PC-9 (cell line): ENCODE data around the gene SLC1A7. TPM values are rescaled to one million over a fixed set of nuclear protein-coding genes. Genes with fewer than 3 reads are reported as not detected.
A peak's percentile ranks its signal among the peaks of the same experiment; 100 is the strongest.

ENCODE experiments used
- BruUV-seq: library from RNA; stranded (reverse); fragments of 400-500 nt; replicated peaks from 2 replicates; lab custom pipeline; 2021; lab: Mats Ljungman, UMichigan
- CTCF ChIA-PET: fragments of 300-600 bp; sonication (Branson Sonifier 250); formaldehyde crosslinking; loops from one replicate; lab custom pipeline; 2022; ENCODE audit warnings: antibody characterized with exemption; lab: Charles Lee
- POLR2A ChIA-PET: fragments of 300-600 bp; sonication (Branson Sonifier 250); formaldehyde crosslinking; loops from one replicate; lab custom pipeline; 2022; ENCODE audit warnings: antibody characterized with exemption; ENCODE audit not compliant: unreplicated experiment; lab: Charles Lee
- DNase-seq, 2 experiments: peaks; one replicate each; pipeline versions ENCODE4 v3.0.0 to v3.0.0-alpha.2; 2015 to 2022; ENCODE audit warnings: mixed read lengths in 1 of 2
- H2AFZ ChIP-seq: fragments of 200-600 bp; sonication (generic); 2 replicates; pipeline ENCODE4 v1.8.1; 2017; ENCODE audit warnings: antibody characterized with exemption
- H3F3A ChIP-seq: fragments of 200-600 bp; sonication (generic); 2 replicates; pipeline ENCODE4 v1.8.1; 2017; ENCODE audit warnings: antibody characterized with exemption, mild to moderate bottlenecking, low read depth; ENCODE audit not compliant: insufficient read depth
- H3K27ac ChIP-seq: fragments of 200-600 bp; sonication (generic); 2 replicates; pipeline ENCODE4 v1.6.1; 2016; ENCODE audit warnings: mixed run types
- H3K27me3 ChIP-seq: fragments of 200-600 bp; sonication (generic); 2 replicates; pipeline ENCODE4 v1.6.1; 2016; ENCODE audit warnings: low read depth, mixed run types; ENCODE audit not compliant: insufficient read depth
- H3K36me3 ChIP-seq: fragments of 200-600 bp; sonication (generic); 2 replicates; pipeline ENCODE4 v1.6.1; 2016; ENCODE audit warnings: low read depth, mixed run types
- H3K4me1 ChIP-seq: fragments of 200-600 bp; sonication (generic); replicated peaks from 2 replicates; pipeline ENCODE4 v1.6.1; 2016; ENCODE audit warnings: mixed run types; ENCODE audit not compliant: insufficient read depth
- H3K4me2 ChIP-seq: fragments of 200-600 bp; sonication (generic); 2 replicates; pipeline ENCODE4 v1.6.1; 2017; ENCODE audit warnings: mixed run types
- H3K4me3 ChIP-seq: fragments of 200-600 bp; sonication (generic); 2 replicates; pipeline ENCODE4 v1.6.1; 2016; ENCODE audit warnings: mixed run types
- H3K79me2 ChIP-seq: fragments of 200-600 bp; sonication (generic); 2 replicates; pipeline ENCODE4 v1.6.1; 2017; ENCODE audit warnings: low read depth, mixed run types
- H3K9me2 ChIP-seq: fragments of 200-600 bp; sonication (generic); 2 replicates; pipeline ENCODE4 v1.8.1; 2017; ENCODE audit warnings: mild to moderate bottlenecking; ENCODE audit not compliant: insufficient read depth
- H3K9me3 ChIP-seq: fragments of 200-600 bp; sonication (generic); 2 replicates; pipeline ENCODE4 v1.8.1; 2016; ENCODE audit warnings: low read depth; ENCODE audit not compliant: insufficient read depth
- H4K20me1 ChIP-seq: fragments of 200-600 bp; sonication (generic); 2 replicates; pipeline ENCODE4 v1.8.1; 2017; ENCODE audit not compliant: insufficient read depth
- CTCF ChIP-seq: fragments of 200-600 bp; sonication (generic); conservative IDR thresholded peaks from 2 replicates; pipeline ENCODE4 v1.6.1; 2017; ENCODE audit warnings: mixed run types, antibody characterized with exemption, mild to moderate bottlenecking, moderate library complexity
- EZH2 ChIP-seq: fragments of 200-600 bp; sonication (generic); IDR thresholded peaks from 2 replicates; pipeline ENCODE4 v1.8.0; 2017; ENCODE audit warnings: antibody characterized with exemption, low read depth
- intact Hi-C: fragments of 100-400 bp; cut with micrococcal nuclease; formaldehyde crosslinking; loops from one replicate; pipeline ENCODE4 v1.10.0; 2022; ENCODE audit not compliant: unreplicated experiment
- total RNA-seq: library from RNA; stranded (reverse); gene quantifications from 2 replicates; pipeline ENCODE4 v1.2.3, GENCODE V29; 2021

SLC1A7 gene
- total RNA-seq, 1 experiment from 2014 or later, result not detected

DNA sequence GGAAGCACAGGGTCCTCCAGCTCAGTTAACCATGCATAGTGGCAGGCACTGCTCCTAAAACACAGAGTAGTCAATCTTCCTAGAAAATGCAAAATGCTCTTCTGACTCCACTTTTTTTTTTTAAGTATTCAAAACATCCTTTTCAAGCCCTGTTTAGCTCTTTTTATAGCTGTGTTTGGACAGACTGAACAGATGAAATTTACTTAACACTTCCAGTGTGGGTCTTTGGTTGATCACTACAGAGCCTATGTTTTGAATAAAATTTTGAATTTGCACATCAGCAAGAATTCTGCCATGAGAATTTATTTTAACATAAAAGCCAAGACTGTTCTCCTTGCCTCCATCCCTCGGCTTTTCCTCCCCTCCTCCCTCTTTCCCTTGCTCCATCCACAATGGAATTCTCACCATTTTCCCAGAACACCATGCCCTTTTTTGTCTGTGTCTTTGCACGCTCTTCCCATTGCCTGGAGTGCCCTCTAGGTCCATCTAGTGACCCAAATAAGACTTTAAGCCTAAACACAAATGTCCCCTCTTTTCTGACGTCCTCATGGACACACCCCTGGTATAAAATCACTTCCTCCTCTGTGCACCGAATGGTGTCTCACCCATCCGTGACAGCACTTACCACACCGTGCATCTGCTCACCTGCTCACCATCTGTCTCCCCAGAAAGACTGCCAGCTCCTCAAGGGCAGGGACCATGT, 30.1 kb upstream of the SLC1A7 start:
- no peaks in the 10 kb centered on the region for H3K36me3 ChIP-seq
- BruUV-seq, result no TSS peak
- POLR2A ChIA-PET, result no interaction called here
- intact Hi-C loops, result loop anchor here (10.0 kb wide), 1 partner anchor 88 kb away; no protein-coding TSS in a partner anchor
- TF ChIP-seq EZH2 (no peak), CTCF (peak; percentile 20; the same call in 1 of the 2 replicates)
- H3K9me2 ChIP-seq, result no peaks in the 10 kb centered on the region
- H3F3A ChIP-seq, result no peaks in the 10 kb centered on the region
- no peaks in the 10 kb centered on the region for H3K9me3 ChIP-seq
- 0 out of 2 replicates have a peak overlapping the region, but pooled peaks have one; percentile 7 for H3K4me2 ChIP-seq
- no peaks in the 10 kb centered on the region for H3K27me3 ChIP-seq
- no peak for DNase-seq
- H3K4me3 ChIP-seq, result no peak overlapping the region
- H4K20me1 ChIP-seq, result no peaks in the 10 kb centered on the region
- 0 out of 2 replicates have a peak, but pooled peaks cover 5% of the 10 kb centered on the region for H3K4me1 ChIP-seq
- CTCF ChIA-PET, result interaction anchor here (0.6 kb wide), 1 partner anchor 158 kb away, joined by 3 read pairs; no protein-coding TSS in a partner anchor
- H2AFZ ChIP-seq, result 0 out of 2 replicates have a peak overlapping the region, but pooled peaks have one; percentile 33
- no peak overlapping the region for H3K27ac ChIP-seq
- no peaks in the 10 kb centered on the region for H3K79me2 ChIP-seq

GRCh38 chr1:53166912-53167311, 24.5 kb upstream of the SLC1A7 start:
- no peak overlapping the region for H3K4me3 ChIP-seq
- no peak overlapping the region for H2AFZ ChIP-seq
- no peak overlapping the region for H3K4me2 ChIP-seq
- no peaks in the 10 kb centered on the region for H3K79me2 ChIP-seq
- no peaks in the 10 kb centered on the region for H3K9me3 ChIP-seq
- intact Hi-C loops, result no loop called here
- TF ChIP-seq CTCF, result no peak
- no peak for TF ChIP-seq EZH2
- H3F3A ChIP-seq, result no peaks in the 10 kb centered on the region
- H3K4me1 ChIP-seq, result peaks cover 9% of the 10 kb centered on the region
- no peaks in the 10 kb centered on the region for H4K20me1 ChIP-seq
- BruUV-seq, result no TSS peak
- CTCF ChIA-PET, result interaction anchor here (0.6 to 0.7 kb wide), 2 partner anchors 10 to 152 kb away, joined by 5 to 9 read pairs; no protein-coding TSS in a partner anchor
- H3K27me3 ChIP-seq, result no peaks in the 10 kb centered on the region
- no peaks in the 10 kb centered on the region for H3K36me3 ChIP-seq
- DNase-seq, result no peak
- H3K9me2 ChIP-seq, result no peaks in the 10 kb centered on the region
- H3K27ac ChIP-seq, result no peak overlapping the region
- POLR2A ChIA-PET, result no interaction called here

DNA sequence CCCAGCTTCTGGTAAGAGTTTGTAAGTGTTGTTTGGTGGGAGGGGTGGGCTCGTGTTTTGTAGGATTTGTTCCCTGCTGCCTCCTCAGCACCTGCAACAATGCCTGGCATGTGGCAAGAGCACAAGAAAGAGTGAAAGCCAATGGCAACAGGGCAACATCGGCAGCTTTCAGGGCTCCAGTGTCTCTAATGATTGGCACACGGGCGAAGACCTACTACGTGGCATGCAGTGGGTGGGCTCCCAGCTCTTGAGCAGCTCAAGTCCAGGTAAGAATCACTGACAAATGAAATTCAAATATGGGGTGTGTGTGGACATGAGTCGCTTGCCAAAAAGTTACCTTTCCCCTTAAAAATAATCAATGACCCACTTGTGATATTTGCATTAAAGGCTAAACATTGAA, 23.9 kb upstream of the SLC1A7 start:
- no peaks in the 10 kb centered on the region for H4K20me1 ChIP-seq
- H3K36me3 ChIP-seq, result no peaks in the 10 kb centered on the region
- H3K4me3 ChIP-seq, result no peak overlapping the region
- H3K27me3 ChIP-seq, result no peaks in the 10 kb centered on the region
- no peak overlapping the region for H3K4me2 ChIP-seq
- peaks cover 9% of the 10 kb centered on the region for H3K4me1 ChIP-seq
- H3K79me2 ChIP-seq, result no peaks in the 10 kb centered on the region
- BruUV-seq, result no TSS peak
- intact Hi-C loops, result no loop called here
- TF ChIP-seq EZH2 (no peak), CTCF (no peak)
- no peaks in the 10 kb centered on the region for H3K9me2 ChIP-seq
- no peak overlapping the region for H2AFZ ChIP-seq
- DNase-seq, result no peak
- H3K27ac ChIP-seq, result no peak overlapping the region
- H3F3A ChIP-seq, result no peaks in the 10 kb centered on the region
- CTCF ChIA-PET, result interaction anchor here (0.6 to 0.7 kb wide), 2 partner anchors 10 to 151 kb away, joined by 5 to 9 read pairs; no protein-coding TSS in a partner anchor
- no peaks in the 10 kb centered on the region for H3K9me3 ChIP-seq
- POLR2A ChIA-PET, result no interaction called here
